Activated naive CD8-positive, alpha-beta T cell (primary cell): ENCODE data around the gene CACNA1B.
A peak's percentile ranks its signal among the peaks of the same experiment; 100 is the strongest.
"Not testable (repeated sequence)": the region's sequence is repeated elsewhere in the genome, so short reads cannot be mapped to it uniquely, and the experiment has no call there.

Experiments used
- H3K27ac Mint-ChIP-seq: one replicate; pipeline ENCODE4 v1.8.0; 2021; ENCODE audit warnings: mixed read lengths
- H3K27me3 Mint-ChIP-seq: one replicate; pipeline ENCODE4 v1.8.0; 2021; ENCODE audit warnings: mixed read lengths
- H3K36me3 Mint-ChIP-seq: one replicate; pipeline ENCODE4 v1.8.0; 2021; ENCODE audit warnings: mixed read lengths
- H3K4me1 Mint-ChIP-seq: one replicate; pipeline ENCODE4 v1.8.0; 2021; ENCODE audit warnings: low read depth, mixed read lengths
- H3K4me3 Mint-ChIP-seq: one replicate; pipeline ENCODE4 v1.8.0; 2021; ENCODE audit warnings: mild to moderate bottlenecking, mixed read lengths
- H3K9me3 Mint-ChIP-seq: one replicate; pipeline ENCODE4 v1.8.0; 2021; ENCODE audit warnings: low read depth, mixed read lengths

The CACNA1B gene

DNA sequence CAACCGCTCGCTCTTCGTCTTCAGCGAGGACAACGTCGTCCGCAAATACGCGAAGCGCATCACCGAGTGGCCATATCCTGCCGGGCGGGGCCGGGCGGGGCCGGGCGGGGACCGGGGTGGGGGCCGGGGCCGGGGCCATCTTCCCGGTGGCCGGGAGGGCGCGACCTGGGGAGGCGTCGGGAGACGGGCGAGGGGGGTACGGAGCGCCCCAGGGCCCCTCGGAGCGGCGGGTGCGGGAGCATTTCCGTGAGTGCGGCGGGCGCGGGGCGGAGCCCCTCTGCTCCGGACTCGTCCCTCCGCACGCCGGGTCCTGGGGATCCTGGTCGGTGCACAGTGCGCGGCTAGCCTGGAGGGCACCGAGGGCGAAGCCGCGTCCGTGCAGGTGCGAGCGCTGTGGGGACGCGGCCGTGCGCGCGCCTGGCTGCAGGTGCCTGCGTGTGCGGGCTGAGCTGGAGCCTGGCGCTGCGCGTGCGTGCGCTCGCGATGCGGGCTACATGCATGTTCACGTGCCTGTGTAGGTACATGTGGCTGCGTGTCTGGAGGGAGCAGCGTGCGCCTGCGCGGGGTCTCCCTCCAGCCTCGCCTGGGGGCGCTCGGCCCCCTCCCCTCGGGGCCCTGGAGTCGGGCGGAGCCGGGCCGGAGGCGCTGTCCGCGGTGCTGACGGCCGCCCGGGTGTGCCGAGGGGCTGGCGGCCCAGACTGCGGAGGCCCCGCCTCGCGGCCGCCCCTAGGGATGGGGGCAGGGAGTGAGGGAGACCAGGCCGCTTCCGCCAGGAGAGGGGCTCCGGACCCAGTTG is 762 bp downstream of the CACNA1B start:
- Mint-ChIP-seq H3K36me3 (no peaks in the 10 kb centered on the region), H3K4me3 (no peak overlapping the region), H3K27ac (no peak overlapping the region), H3K27me3 (peaks cover 19% of the 10 kb centered on the region), H3K9me3 (no peaks in the 10 kb centered on the region), H3K4me1 (peaks cover 2% of the 10 kb centered on the region)

DNA sequence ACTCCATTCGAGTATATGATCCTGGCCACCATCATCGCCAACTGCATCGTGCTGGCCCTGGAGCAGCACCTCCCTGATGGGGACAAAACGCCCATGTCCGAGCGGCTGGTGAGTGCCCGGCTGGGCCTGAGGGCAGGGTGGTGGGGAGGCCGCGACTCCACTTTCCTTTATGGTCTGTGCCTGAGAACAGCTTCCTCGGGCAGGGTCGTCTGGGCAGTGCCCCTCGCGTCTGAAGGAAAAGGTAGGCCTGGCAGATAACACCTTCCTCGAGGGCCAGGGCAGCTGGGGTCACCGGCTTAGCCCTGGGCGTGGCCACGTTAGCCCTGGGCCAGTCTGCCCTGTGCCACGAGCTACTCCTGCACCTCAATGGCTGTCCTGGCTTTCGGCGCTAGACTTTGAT is 1.5 kb downstream of the CACNA1B start:
- H3K4me3 Mint-ChIP-seq = peak overlapping the region; percentile 46
- H3K27me3 Mint-ChIP-seq = peaks cover 19% of the 10 kb centered on the region
- H3K4me1 Mint-ChIP-seq = peaks cover 2% of the 10 kb centered on the region
- H3K27ac Mint-ChIP-seq = no peak overlapping the region
- H3K36me3 Mint-ChIP-seq = no peaks in the 10 kb centered on the region
- H3K9me3 Mint-ChIP-seq = no peaks in the 10 kb centered on the region

DNA sequence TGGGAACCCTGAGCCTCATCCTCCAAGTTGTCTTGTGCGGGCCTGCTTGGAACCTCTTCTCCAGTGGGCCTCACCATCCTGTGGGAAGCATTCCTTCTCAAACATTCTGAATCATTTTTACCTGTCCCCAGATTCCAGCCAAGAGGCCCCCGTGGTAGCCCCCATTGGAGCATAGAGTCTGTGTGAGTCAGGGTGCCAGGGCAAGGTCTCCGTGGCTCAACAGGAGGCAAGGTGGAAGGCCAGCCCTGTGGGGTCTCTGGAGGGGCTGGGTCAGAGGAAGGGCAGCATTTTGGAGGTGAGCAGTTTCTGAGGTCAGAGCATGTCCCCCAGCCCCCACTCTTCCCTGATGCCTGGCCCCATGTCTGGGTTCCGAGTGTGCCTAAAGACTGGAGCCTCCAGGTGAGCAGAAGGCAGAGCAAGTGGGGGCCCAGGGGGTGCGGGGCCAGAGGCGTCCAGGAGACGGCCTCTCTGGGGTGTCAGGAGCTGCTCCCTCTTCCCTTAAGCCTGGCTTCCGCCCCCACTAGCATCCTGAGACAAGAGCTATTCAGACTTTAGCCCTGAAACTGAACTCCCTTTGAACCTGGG is 2.1 kb downstream of the CACNA1B start:
- peaks cover 19% of the 10 kb centered on the region for H3K27me3 Mint-ChIP-seq
- no peaks in the 10 kb centered on the region for H3K36me3 Mint-ChIP-seq
- H3K9me3 Mint-ChIP-seq = no peaks in the 10 kb centered on the region
- no peak overlapping the region for H3K27ac Mint-ChIP-seq
- H3K4me3 Mint-ChIP-seq = peak overlapping the region; percentile 46
- peaks cover 2% of the 10 kb centered on the region for H3K4me1 Mint-ChIP-seq

DNA sequence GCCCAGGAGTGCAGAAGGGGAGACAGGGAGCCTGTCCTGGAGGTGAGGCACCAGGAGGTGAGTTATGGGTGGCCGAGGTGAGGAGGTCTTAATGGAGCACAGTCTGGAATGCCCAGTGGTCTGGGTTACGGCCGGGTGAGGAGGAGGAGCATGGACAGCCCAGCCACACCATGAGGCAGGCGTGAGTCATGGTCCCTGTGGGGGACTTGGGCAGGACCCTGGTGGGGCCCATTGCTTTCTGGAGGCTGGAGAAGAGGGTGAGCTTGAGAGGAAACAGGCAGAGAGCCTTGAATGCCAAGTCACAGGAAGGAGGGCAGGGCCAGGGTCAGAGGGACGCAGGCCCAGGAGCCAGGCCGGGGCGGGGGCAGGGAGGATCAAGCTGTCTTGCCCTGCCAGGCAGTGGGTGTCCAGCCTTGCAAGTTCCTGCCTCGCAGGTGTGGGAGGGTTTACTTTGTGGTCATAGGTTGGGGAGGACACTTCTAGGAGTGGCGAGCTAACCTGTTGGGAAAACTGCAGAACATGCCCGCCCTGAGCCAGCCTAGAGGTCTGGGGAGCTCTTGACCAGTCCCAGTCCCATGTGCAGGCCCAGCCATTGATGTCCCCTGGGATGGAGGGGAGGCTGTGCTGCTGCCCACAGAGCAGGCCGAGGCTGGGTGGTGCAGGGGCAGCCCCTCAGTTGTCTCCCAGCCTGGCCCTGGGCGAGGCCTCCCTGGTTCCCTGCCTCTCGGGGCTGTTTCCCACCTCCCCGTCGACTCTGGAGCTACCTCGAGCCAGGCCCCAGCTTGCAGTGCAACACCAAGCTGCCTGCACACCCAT is 2.8 kb downstream of the CACNA1B start:
- Mint-ChIP-seq H3K27me3 (peaks cover 13% of the 10 kb centered on the region), H3K9me3 (no peaks in the 10 kb centered on the region), H3K36me3 (no peaks in the 10 kb centered on the region), H3K4me3 (no peak overlapping the region), H3K27ac (no peak overlapping the region), H3K4me1 (peaks cover 2% of the 10 kb centered on the region)

DNA sequence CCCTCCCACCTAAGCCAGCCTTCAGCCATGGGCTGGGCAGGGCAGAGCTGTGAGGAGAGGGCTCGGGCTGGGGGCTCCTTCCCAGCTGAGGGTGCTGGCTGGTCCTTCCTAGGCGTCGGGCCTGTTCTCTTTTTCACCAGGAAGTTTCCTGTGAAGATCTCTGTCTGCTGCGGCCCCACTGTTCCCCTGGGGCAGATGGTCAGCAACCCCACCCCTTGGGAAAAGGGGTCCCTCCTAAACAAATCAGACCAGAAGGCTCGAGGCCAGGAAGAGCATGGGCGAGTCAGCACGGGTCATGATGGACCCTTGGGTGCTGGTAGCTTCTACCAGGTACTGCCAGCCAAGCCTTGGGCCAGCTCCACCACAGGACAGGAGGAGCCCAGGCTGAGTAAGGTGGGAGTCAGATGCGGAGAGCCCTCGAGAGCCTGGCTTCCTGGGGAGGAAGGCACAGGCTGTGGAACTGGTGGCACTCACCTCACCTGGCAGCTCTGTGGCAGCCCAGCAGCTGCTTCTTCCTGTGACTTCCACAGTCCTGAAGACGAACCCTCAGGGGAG is 3.5 kb downstream of the CACNA1B start:
- Mint-ChIP-seq H3K9me3 (no peaks in the 10 kb centered on the region), H3K4me1 (peaks cover 2% of the 10 kb centered on the region), H3K36me3 (no peaks in the 10 kb centered on the region), H3K27me3 (peaks cover 6% of the 10 kb centered on the region), H3K27ac (no peak overlapping the region), H3K4me3 (no peak overlapping the region)

DNA sequence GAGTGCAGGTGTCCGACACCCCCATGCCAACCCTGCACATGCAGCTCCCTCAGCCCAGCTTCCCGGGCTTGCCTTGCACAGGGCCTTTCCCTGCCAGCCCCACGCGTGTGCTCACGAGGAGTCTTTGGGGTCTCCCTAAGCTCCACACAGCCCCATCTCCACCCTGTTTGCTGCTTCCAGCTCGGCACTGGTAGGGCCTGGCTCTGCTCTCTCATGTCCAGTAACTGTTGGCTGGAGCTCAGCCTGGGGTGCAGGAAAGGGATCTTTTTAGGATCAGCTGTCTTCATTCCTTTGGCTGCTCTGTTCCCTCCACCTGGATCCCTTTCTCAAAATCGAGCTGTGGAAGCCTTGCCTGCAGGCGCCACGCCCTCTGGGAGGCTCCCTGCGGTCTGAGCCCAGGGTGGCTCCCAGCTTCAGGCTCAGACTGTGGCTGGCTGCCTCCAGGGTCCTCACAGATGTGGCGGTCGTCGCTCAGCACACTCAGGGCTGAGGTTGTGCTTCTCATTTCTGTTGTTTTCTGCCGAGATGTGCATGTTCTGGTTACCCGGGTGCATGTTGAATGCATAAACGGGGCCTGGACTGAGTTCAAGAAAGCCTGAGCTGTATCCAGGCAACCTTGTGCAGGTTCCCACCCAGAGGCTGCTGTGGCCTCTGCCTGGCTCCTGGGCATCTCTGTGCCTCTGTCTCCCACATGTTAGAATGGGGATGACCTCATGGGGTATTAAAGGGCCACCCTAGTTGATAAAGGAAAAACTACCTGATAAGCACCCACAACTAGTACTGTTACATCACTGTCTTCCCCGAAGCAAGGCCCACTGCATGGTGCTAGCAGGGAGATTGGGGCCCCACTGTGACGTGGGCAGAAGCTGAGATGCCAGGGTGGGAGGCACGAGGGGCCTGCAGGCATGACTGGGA is 4.3 kb downstream of the CACNA1B start:
- no peaks in the 10 kb centered on the region for H3K4me1 Mint-ChIP-seq
- H3K9me3 Mint-ChIP-seq = no peaks in the 10 kb centered on the region
- no peaks in the 10 kb centered on the region for H3K36me3 Mint-ChIP-seq
- H3K27ac Mint-ChIP-seq = no peak overlapping the region
- H3K27me3 Mint-ChIP-seq = peaks cover 2% of the 10 kb centered on the region
- H3K4me3 Mint-ChIP-seq = no peak overlapping the region

DNA sequence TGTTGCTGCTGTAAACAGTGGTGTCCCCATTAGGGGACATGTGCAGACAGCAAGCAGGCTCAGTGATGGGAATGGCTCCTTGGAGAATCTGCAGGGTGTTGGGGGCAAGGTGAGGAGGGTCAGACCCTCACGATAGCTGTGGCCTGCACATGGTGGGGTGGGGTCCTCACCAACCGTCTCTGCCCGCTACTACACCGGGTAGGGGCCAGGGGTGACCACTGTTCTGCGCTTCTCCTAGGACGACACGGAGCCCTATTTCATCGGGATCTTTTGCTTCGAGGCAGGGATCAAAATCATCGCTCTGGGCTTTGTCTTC is 4.9 kb downstream of the CACNA1B start:
- Mint-ChIP-seq H3K27ac (no peak overlapping the region), H3K9me3 (no peaks in the 10 kb centered on the region), H3K4me3 (no peak overlapping the region), H3K27me3 (peaks cover 2% of the 10 kb centered on the region), H3K4me1 (no peaks in the 10 kb centered on the region), H3K36me3 (no peaks in the 10 kb centered on the region)

DNA sequence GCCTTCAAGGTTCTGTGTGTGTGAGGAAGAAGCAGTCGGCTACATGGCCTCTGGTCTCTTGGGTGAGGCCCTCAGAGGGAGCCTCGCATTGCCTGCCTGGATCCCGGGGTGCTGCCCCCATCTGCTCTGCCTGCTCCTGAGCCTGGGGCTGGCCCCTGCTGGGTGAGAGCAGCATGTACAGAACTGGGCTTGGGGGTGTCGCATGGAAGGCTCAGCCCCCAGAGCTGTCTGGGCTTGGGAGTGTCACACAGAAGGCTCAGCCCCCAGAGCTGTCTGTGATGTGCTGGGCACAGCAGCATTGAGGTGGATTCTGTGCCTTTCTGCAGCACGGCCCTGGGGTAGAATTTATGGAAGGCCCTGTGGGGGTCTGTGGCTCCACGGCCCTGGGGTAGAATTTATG is 6.4 kb downstream of the CACNA1B start:
- H3K27me3 Mint-ChIP-seq, H3K4me3 Mint-ChIP-seq, H3K4me1 Mint-ChIP-seq, H3K27ac Mint-ChIP-seq, H3K9me3 Mint-ChIP-seq, H3K36me3 Mint-ChIP-seq: not testable (repeated sequence)

DNA sequence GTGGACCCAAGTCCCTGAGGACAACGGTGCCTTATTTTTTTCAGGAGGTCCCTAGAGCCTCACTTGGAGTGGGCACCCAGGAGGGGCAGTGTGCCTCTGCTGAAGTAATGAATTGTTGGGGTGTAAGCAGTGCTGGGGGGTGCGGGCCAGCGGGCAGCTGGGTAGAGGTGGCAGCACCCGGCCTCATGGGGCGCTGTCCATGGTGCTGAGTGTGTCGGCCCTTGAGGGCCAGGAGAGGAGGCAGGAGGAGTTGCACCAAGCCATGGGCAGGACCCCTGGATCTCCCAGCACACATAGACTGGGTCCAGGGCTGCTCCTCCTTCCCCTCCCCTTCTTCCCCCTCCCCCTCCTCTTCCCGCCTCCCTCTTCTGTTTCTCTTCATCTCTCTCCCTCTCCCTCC is 7.0 kb downstream of the CACNA1B start:
- H3K36me3 Mint-ChIP-seq, H3K27ac Mint-ChIP-seq, H3K4me3 Mint-ChIP-seq, H3K9me3 Mint-ChIP-seq, H3K27me3 Mint-ChIP-seq, H3K4me1 Mint-ChIP-seq: not testable (repeated sequence)

DNA sequence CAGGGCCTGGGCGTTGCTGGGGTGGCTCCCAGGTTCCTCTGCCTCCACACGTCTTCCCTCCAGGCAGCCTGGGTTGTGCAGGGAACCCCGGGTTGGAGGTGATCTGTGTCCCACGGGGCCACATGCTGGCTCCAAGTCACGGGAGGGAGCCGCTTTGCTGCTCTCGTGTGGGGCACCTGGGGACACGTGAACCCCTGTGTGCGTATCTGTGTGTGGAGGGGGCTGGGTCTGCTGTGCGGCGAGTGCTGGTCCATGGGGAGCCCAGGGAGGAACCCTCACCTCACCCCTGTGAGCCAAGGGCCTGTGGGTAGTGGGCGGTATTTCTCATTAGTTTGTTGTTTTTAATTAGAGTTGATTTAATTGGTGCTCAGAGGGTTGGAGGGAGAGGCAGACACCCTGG is 7.5 kb downstream of the CACNA1B start:
- not testable (repeated sequence) for H3K4me1 Mint-ChIP-seq, H3K36me3 Mint-ChIP-seq, H3K27me3 Mint-ChIP-seq, H3K9me3 Mint-ChIP-seq, H3K27ac Mint-ChIP-seq, H3K4me3 Mint-ChIP-seq

DNA sequence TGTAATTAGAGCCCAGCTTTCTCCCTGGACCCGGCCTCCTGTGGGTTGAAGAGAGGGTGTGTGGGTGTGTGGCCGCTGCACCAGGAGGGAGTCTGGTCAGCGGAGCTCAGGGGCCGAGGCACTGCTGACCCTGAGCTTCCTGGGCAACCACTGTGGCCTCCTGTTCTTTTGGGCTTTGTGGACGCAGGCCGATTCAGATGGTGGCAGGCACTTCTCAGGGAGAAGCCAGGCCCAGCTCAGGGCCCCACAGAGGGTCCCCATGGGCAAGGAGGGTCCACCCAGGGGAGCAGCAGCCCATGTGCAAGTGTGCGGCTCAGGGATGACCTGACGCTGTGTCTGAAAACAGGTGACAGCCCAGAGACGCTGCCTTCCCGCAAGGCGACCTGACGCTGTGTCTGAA is 11.0 kb downstream of the CACNA1B start:
- H3K27me3 Mint-ChIP-seq, H3K4me3 Mint-ChIP-seq, H3K27ac Mint-ChIP-seq, H3K36me3 Mint-ChIP-seq, H3K9me3 Mint-ChIP-seq, H3K4me1 Mint-ChIP-seq: not testable (repeated sequence)

DNA sequence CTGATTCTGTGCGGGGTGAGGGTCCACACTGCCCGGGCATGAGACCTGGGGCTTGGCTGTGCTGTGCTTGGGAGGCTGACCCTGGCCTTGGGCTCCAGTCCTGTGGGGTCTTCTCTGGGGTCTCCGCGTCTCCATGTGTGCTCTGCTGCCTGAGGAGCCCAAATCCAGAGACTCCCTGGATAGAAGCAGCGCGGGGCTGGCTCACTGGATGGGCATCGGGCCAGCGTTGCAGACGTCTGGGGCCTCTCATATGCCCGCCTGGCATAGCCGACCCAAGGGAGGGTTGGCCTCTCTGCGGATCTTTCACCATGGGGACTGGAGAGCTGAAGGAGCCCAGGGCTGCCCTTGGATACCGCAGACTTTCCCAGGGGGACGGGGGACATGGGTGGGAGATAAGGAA is 12.4 kb downstream of the CACNA1B start:
- not testable (repeated sequence) for H3K27ac Mint-ChIP-seq, H3K4me3 Mint-ChIP-seq, H3K36me3 Mint-ChIP-seq, H3K9me3 Mint-ChIP-seq, H3K4me1 Mint-ChIP-seq, H3K27me3 Mint-ChIP-seq

DNA sequence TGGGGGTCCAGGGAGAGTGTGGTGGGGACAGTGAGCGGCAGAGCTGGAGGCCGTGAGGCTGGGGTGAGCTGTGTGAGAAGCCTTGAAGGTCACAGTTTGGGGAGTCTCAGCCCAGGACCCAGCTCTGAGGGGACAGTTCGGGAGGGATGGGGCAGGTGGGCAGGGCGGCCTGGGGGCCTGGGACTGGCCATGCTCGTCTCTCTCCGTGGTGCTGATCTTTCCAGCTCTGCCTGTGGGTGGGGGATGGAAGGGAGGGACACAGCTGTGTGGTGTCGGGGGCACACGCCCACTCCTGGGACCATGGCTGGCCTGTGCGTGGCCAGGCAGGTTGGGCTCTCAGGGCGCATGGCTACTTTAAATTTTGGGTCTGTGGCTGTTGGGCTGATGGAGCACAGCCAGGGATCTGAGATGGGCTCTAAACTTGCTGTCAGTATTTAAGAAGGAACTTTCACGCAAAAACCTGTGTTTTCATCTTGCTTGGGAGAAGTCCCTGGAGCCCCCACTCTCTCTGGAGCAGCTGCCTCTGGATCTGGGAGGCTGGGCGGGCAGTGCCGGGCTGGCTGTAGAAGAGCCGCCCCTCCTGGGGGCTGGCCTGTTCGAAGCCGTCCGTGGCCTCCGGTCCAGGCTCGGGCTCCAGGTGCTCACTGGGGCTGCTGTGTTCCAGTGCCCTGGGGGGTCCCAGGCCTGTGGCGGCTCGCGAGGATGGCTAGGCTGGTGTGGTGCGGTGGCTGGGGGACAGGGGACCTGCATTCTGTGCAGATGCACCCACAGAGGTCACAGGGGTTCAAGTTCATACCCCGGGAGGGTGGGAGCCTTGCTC is 13.4 kb downstream of the CACNA1B start:
- H3K36me3 Mint-ChIP-seq, H3K4me3 Mint-ChIP-seq, H3K9me3 Mint-ChIP-seq, H3K4me1 Mint-ChIP-seq, H3K27ac Mint-ChIP-seq, H3K27me3 Mint-ChIP-seq: not testable (repeated sequence)
